NCI-H2227 treated with DMSO at 0.1 percent for 48 hours (cell line): ENCODE data around the gene RHOXF2.

ENCODE experiments used
- DNase-seq: peaks from one replicate; lab custom pipeline; 2025; lab: John Stamatoyannopoulos, UW

RHOXF2 gene

GRCh38 chrX:120200851-120201250 is 42.4 kb downstream of the RHOXF2 start:
- DNase-seq: no peak

- no peak for DNase-seq
These were observed 47.7 kb downstream of the RHOXF2 start for GRCh38 chrX:120205816-120206753.

GRCh38 chrX:120207009-120207605 is 48.7 kb downstream of the RHOXF2 start:
- no peak for DNase-seq

GRCh38 chrX:120213438-120214265 is 55.2 kb downstream of the RHOXF2 start:
- DNase-seq: peak; percentile 69
